ENCODE data around the gene SHKBP1.

DNA sequence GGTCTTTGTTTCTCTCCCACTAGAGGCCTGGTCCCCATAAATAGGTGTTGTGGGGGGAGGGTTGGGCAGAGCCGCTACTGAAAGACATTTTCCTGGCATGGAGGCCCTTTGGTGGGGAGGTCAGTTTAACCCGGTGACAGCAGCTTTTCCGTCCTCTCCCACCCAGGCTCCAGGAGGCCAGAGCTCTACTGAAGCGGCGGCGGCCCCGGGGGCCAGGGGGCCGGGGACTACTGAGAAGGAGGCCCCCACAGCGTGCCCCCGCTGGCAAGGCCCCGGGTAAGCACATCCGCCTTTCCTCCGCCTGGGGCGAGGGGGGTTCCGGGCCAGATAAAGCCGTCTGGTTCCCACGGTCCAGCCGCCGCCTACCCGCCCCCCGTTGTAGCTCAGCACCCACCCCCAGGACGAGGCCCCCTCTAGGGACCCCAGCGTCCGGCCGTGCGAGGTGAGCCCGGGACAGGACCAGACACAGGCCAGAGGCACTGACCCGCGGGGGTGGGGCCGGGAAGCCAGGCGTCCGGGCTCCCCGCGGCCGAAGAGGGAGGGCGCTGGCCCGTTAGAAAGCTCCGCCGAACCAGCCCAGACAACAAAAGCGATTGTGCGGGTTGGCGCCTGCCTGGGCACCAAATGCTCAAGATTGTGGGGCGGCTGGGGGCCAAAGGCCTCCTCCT lies 23.4 kb downstream of the SHKBP1 start:
- TF ChIP-seq, protein P1, sequence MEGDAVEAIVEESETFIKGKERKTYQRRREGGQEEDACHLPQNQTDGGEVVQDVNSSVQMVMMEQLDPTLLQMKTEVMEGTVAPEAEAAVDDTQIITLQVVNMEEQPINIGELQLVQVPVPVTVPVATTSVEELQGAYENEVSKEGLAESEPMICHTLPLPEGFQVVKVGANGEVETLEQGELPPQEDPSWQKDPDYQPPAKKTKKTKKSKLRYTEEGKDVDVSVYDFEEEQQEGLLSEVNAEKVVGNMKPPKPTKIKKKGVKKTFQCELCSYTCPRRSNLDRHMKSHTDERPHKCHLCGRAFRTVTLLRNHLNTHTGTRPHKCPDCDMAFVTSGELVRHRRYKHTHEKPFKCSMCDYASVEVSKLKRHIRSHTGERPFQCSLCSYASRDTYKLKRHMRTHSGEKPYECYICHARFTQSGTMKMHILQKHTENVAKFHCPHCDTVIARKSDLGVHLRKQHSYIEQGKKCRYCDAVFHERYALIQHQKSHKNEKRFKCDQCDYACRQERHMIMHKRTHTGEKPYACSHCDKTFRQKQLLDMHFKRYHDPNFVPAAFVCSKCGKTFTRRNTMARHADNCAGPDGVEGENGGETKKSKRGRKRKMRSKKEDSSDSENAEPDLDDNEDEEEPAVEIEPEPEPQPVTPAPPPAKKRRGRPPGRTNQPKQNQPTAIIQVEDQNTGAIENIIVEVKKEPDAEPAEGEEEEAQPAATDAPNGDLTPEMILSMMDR (IDR thresholded peaks at IDR 0.05; ENCODE audit: poor library complexity, severe bottlenecking), result no peak
- no peak for TF ChIP-seq EZH2 (IDR thresholded peaks at IDR 0.05; ENCODE audit: borderline replicate concordance, insufficient read depth, low read length, poor library complexity, severe bottlenecking)
- TF ChIP-seq, protein P2, sequence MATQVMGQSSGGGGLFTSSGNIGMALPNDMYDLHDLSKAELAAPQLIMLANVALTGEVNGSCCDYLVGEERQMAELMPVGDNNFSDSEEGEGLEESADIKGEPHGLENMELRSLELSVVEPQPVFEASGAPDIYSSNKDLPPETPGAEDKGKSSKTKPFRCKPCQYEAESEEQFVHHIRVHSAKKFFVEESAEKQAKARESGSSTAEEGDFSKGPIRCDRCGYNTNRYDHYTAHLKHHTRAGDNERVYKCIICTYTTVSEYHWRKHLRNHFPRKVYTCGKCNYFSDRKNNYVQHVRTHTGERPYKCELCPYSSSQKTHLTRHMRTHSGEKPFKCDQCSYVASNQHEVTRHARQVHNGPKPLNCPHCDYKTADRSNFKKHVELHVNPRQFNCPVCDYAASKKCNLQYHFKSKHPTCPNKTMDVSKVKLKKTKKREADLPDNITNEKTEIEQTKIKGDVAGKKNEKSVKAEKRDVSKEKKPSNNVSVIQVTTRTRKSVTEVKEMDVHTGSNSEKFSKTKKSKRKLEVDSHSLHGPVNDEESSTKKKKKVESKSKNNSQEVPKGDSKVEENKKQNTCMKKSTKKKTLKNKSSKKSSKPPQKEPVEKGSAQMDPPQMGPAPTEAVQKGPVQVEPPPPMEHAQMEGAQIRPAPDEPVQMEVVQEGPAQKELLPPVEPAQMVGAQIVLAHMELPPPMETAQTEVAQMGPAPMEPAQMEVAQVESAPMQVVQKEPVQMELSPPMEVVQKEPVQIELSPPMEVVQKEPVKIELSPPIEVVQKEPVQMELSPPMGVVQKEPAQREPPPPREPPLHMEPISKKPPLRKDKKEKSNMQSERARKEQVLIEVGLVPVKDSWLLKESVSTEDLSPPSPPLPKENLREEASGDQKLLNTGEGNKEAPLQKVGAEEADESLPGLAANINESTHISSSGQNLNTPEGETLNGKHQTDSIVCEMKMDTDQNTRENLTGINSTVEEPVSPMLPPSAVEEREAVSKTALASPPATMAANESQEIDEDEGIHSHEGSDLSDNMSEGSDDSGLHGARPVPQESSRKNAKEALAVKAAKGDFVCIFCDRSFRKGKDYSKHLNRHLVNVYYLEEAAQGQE (IDR thresholded peaks at IDR 0.05; ENCODE audit: borderline replicate concordance), result no peak
- TF ChIP-seq MXI1 (conservative IDR thresholded peaks at IDR 0.05; ENCODE audit: poor library complexity, severe bottlenecking), result no peak
- no peak for TF ChIP-seq POLR2AphosphoS5 (IDR thresholded peaks at IDR 0.05)
- no peak for TF ChIP-seq TAF1 (IDR thresholded peaks at IDR 0.05; ENCODE audit: low read depth)
